PC-3 (cell line): ENCODE data around the gene PRDM2. TPM values are rescaled to one million over a fixed set of nuclear protein-coding genes. Genes with fewer than 3 reads are reported as not detected.

Source experiments
- ATAC-seq: fragments of 200-7000 bp; cut with Tn5 transposase; 2 replicates; pipeline ENCODE4 v1.9.1; 2020; ENCODE audit warnings: mild to moderate bottlenecking, moderate library complexity
- BruUV-seq: library from RNA; stranded (reverse); fragments of 400-500 nt; replicated peaks from 2 replicates; lab custom pipeline; 2021; lab: Mats Ljungman, UMichigan
- CTCF ChIA-PET: fragments of 300-600 bp; sonication (Branson Sonifier 250); formaldehyde crosslinking; loops from one replicate; lab custom pipeline; 2022; ENCODE audit warnings: antibody characterized with exemption; lab: Charles Lee
- POLR2A ChIA-PET: fragments of 300-600 bp; sonication (Branson Sonifier 250); formaldehyde crosslinking; loops from one replicate; lab custom pipeline; 2022; ENCODE audit warnings: antibody characterized with exemption; ENCODE audit not compliant: unreplicated experiment; lab: Charles Lee
- DNase-seq: peaks from one replicate; pipeline ENCODE4 v3.0.0-alpha.2; 2015
- H2AFZ ChIP-seq: fragments of 300-600 bp; sonication (generic); 2 replicates; pipeline ENCODE4 v1.6.0; 2016; ENCODE audit warnings: antibody characterized with exemption, low read length
- H3F3A ChIP-seq: fragments of 300-600 bp; sonication (generic); one replicate; pipeline ENCODE4 v1.6.0; 2017; ENCODE audit warnings: antibody characterized with exemption, low read length, control low read depth, mild to moderate bottlenecking; ENCODE audit not compliant: unreplicated experiment
- H3K27ac ChIP-seq: fragments of 300-600 bp; sonication (generic); 2 replicates; pipeline ENCODE4 v1.5.1; 2016; ENCODE audit warnings: mild to moderate bottlenecking, low read length
- H3K27me3 ChIP-seq: fragments of 300-600 bp; sonication (generic); 2 replicates; pipeline ENCODE4 v1.6.1; 2016; ENCODE audit warnings: low read length, mixed read lengths
- H3K36me3 ChIP-seq: fragments of 300-600 bp; sonication (generic); 2 replicates; pipeline ENCODE4 v1.6.1; 2016; ENCODE audit warnings: low read depth, mixed run types, low read length, mixed read lengths
- H3K4me1 ChIP-seq: fragments of 300-600 bp; sonication (generic); 2 replicates; pipeline ENCODE4 v1.5.1; 2016; ENCODE audit warnings: low read length; ENCODE audit not compliant: insufficient read depth
- H3K4me2 ChIP-seq: fragments of 300-600 bp; sonication (generic); 2 replicates; pipeline ENCODE4 v1.6.0; 2016; ENCODE audit warnings: low read length
- H3K4me3 ChIP-seq: fragments of 300-600 bp; sonication (generic); 2 replicates; pipeline ENCODE4 v1.5.1; 2016; ENCODE audit warnings: mild to moderate bottlenecking, low read length, mixed read lengths
- H3K79me2 ChIP-seq: fragments of 300-600 bp; sonication (generic); 2 replicates; pipeline ENCODE4 v1.6.1; 2017; ENCODE audit warnings: low read length, mixed read lengths
- H3K9ac ChIP-seq: fragments of 300-600 bp; sonication (generic); 2 replicates; pipeline ENCODE4 v1.6.0; 2016; ENCODE audit warnings: mild to moderate bottlenecking, low read length
- H3K9me2 ChIP-seq: fragments of 300-600 bp; sonication (generic); replicated peaks from 2 replicates; pipeline ENCODE4 v1.6.1; 2016; ENCODE audit warnings: mixed run types, low read length, mixed read lengths
- H3K9me3 ChIP-seq: fragments of 300-600 bp; sonication (generic); 2 replicates; pipeline ENCODE4 v1.6.1; 2016; ENCODE audit warnings: low read length, mixed read lengths
- H4K20me1 ChIP-seq: fragments of 300-600 bp; sonication (generic); 2 replicates; pipeline ENCODE4 v1.6.1; 2016; ENCODE audit warnings: low read length, mixed read lengths
- CTCF ChIP-seq: fragments of 300-600 bp; sonication (generic); conservative IDR thresholded peaks from 2 replicates; pipeline ENCODE4 v1.5.1; 2017; ENCODE audit warnings: antibody characterized with exemption, low read depth, mild to moderate bottlenecking, low read length
- EZH2 ChIP-seq: fragments of 300-600 bp; sonication (generic); IDR thresholded peaks from one replicate; pipeline ENCODE4 v1.6.1; 2017; ENCODE audit warnings: antibody characterized with exemption, mild to moderate bottlenecking, low read length; ENCODE audit not compliant: unreplicated experiment
- EZH2phosphoT487 ChIP-seq: fragments of 300-600 bp; sonication (generic); IDR thresholded peaks from 2 replicates; pipeline ENCODE4 v1.6.1; 2018; ENCODE audit warnings: mild to moderate bottlenecking, antibody characterized with exemption, low read length, borderline replicate concordance
- intact Hi-C: fragments of 100-400 bp; cut with micrococcal nuclease; formaldehyde crosslinking; loops from 2 replicates; pipeline ENCODE4 v1.9.0; 2023
- total RNA-seq: library from RNA; depleted of rRNA; stranded (reverse); fragments of >200 nt; gene quantifications from 2 replicates; pipeline ENCODE4 v1.2.3, GENCODE V29; 2014

The PRDM2 gene
- total RNA-seq, 1 experiment from 2014 or later = 9.4 TPM

- H4K20me1 ChIP-seq = no peaks in the 10 kb centered on the region
- H3K36me3 ChIP-seq = no peaks in the 10 kb centered on the region
Measured at GRCh38 chr1:13864760-13865159, 164.8 kb downstream of the PRDM2 start.

GRCh38 chr1:13865851-13866250 lies 165.9 kb downstream of the PRDM2 start:
- Histone ChIP-seq H3K36me3 (no peaks in the 10 kb centered on the region), H3K9ac (no peak overlapping the region), H4K20me1 (no peaks in the 10 kb centered on the region), H3K9me3 (no peaks in the 10 kb centered on the region), H3K9me2 (no peaks in the 10 kb centered on the region), H3K4me2 (no peak overlapping the region), H3K4me1 (no peaks in the 10 kb centered on the region), H2AFZ (no peak overlapping the region), H3K27me3 (peaks cover 37% of the 10 kb centered on the region), H3K79me2 (no peaks in the 10 kb centered on the region), H3F3A (no peaks in the 10 kb centered on the region), H3K27ac (no peak overlapping the region), H3K4me3 (no peak overlapping the region)
- no TSS peak for BruUV-seq
- POLR2A ChIA-PET = no interaction called here
- TF ChIP-seq EZH2 (no peak), CTCF (no peak), EZH2phosphoT487 (no peak)
- CTCF ChIA-PET = no interaction called here
- DNase-seq = no peak
- ATAC-seq = no peak
- intact Hi-C loops = no loop called here

More at GRCh38 chr1:13864760-13865159, 164.8 kb downstream of the PRDM2 start:
- intact Hi-C loops = no loop called here
- DNase-seq (no peak), ATAC-seq (no peak)
- Histone ChIP-seq H2AFZ (no peak overlapping the region), H3K4me2 (no peak overlapping the region), H3K9ac (no peak overlapping the region), H3K27me3 (peaks cover 34% of the 10 kb centered on the region), H3K4me3 (no peak overlapping the region), H3K9me2 (no peaks in the 10 kb centered on the region), H3K4me1 (no peaks in the 10 kb centered on the region), H3F3A (no peaks in the 10 kb centered on the region), H3K79me2 (no peaks in the 10 kb centered on the region), H3K27ac (no peak overlapping the region), H3K9me3 (no peaks in the 10 kb centered on the region)
- no TSS peak for BruUV-seq
- ChIA-PET CTCF (no interaction called here), POLR2A (no interaction called here)
- no peak for TF ChIP-seq EZH2phosphoT487
- no peak for TF ChIP-seq CTCF
- TF ChIP-seq EZH2 = no peak

GRCh38 chr1:13867603-13868002 lies 167.6 kb downstream of the PRDM2 start:
- Histone ChIP-seq H3K4me3 (no peak overlapping the region), H3K9me3 (no peaks in the 10 kb centered on the region), H4K20me1 (no peaks in the 10 kb centered on the region), H3K4me2 (no peak overlapping the region), H3K9me2 (no peaks in the 10 kb centered on the region), H3K79me2 (no peaks in the 10 kb centered on the region), H3K36me3 (no peaks in the 10 kb centered on the region), H3K27me3 (peaks cover 48% of the 10 kb centered on the region), H2AFZ (no peak overlapping the region), H3K9ac (no peak overlapping the region), H3F3A (no peaks in the 10 kb centered on the region), H3K4me1 (no peaks in the 10 kb centered on the region), H3K27ac (no peak overlapping the region)
- DNase-seq (no peak), ATAC-seq (no peak)
- intact Hi-C loops = no loop called here
- TF ChIP-seq CTCF (no peak), EZH2phosphoT487 (no peak), EZH2 (no peak)
- ChIA-PET POLR2A (no interaction called here), CTCF (no interaction called here)
- BruUV-seq = no TSS peak
